ENCODE data around the gene SLCO2B1.
"Not testable (repeated sequence)": the region's sequence is repeated elsewhere in the genome, so short reads cannot be mapped to it uniquely, and the experiment has no call there.

Gene SLCO2B1, protein sequence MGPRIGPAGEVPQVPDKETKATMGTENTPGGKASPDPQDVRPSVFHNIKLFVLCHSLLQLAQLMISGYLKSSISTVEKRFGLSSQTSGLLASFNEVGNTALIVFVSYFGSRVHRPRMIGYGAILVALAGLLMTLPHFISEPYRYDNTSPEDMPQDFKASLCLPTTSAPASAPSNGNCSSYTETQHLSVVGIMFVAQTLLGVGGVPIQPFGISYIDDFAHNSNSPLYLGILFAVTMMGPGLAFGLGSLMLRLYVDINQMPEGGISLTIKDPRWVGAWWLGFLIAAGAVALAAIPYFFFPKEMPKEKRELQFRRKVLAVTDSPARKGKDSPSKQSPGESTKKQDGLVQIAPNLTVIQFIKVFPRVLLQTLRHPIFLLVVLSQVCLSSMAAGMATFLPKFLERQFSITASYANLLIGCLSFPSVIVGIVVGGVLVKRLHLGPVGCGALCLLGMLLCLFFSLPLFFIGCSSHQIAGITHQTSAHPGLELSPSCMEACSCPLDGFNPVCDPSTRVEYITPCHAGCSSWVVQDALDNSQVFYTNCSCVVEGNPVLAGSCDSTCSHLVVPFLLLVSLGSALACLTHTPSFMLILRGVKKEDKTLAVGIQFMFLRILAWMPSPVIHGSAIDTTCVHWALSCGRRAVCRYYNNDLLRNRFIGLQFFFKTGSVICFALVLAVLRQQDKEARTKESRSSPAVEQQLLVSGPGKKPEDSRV

DNA sequence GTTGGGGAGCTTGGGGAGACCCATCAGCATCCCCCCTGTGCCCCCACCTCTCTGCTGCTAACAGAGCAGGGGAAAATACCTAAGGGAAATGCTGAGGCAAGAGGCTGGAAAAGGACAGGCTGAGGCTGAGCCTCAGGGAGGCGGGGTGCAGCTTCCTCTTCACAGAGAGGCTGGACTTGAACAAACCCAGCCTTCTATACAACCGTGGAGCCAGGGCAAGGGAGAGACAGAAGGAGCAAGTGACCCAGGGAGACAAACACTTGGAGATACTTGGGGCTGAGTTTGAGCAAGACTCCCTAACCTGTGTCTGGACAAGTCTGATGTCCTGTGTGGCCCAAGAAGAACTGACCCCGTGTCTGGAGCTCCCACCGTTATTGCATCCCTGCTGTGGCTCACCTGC, at the start of gene SLCO2B1:
Gene SLCO2B1, plus strand, starts transcription at position 229 of the 400 bp plus-strand sequence. CDS start 275 bp downstream, outside the sequence.
- DNase-seq (ENCODE audit: low read depth) = no peak
- TF ChIP-seq, protein P1, sequence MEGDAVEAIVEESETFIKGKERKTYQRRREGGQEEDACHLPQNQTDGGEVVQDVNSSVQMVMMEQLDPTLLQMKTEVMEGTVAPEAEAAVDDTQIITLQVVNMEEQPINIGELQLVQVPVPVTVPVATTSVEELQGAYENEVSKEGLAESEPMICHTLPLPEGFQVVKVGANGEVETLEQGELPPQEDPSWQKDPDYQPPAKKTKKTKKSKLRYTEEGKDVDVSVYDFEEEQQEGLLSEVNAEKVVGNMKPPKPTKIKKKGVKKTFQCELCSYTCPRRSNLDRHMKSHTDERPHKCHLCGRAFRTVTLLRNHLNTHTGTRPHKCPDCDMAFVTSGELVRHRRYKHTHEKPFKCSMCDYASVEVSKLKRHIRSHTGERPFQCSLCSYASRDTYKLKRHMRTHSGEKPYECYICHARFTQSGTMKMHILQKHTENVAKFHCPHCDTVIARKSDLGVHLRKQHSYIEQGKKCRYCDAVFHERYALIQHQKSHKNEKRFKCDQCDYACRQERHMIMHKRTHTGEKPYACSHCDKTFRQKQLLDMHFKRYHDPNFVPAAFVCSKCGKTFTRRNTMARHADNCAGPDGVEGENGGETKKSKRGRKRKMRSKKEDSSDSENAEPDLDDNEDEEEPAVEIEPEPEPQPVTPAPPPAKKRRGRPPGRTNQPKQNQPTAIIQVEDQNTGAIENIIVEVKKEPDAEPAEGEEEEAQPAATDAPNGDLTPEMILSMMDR (IDR thresholded peaks at IDR 0.05; ENCODE audit: insufficient read depth, low read depth, low read length, missing control alignments) = no peak
- H3K4me3 ChIP-seq (ENCODE audit: low read depth, low read length) = no peak within 1 kb of the TSS

GRCh38 chr11:75101424-75102128, 49.3 kb upstream of the SLCO2B1 start:
- H3K4me3 ChIP-seq (ENCODE audit: low read depth, low read length) = no peak overlapping the region
- no peak for DNase-seq (ENCODE audit: low read depth)
- TF ChIP-seq, protein P1 (IDR thresholded peaks at IDR 0.05; ENCODE audit: insufficient read depth, low read depth, low read length, missing control alignments) = no peak

GRCh38 chr11:75103380-75104026, 47.4 kb upstream of the SLCO2B1 start:
- TF ChIP-seq, protein P1 (IDR thresholded peaks at IDR 0.05; ENCODE audit: insufficient read depth, low read depth, low read length, missing control alignments) = no peak
- no peak overlapping the region for H3K4me3 ChIP-seq (ENCODE audit: low read depth, low read length)
- peak; percentile 39 for DNase-seq (ENCODE audit: low read depth)

- peak; percentile 16 for DNase-seq (ENCODE audit: low read depth)
- TF ChIP-seq, protein P1 (IDR thresholded peaks at IDR 0.05; ENCODE audit: insufficient read depth, low read depth, low read length, missing control alignments) = no peak
- H3K4me3 ChIP-seq (ENCODE audit: low read depth, low read length) = no peak overlapping the region
Observed at GRCh38 chr11:75105462-75105925, 45.4 kb upstream of the SLCO2B1 start.

DNA sequence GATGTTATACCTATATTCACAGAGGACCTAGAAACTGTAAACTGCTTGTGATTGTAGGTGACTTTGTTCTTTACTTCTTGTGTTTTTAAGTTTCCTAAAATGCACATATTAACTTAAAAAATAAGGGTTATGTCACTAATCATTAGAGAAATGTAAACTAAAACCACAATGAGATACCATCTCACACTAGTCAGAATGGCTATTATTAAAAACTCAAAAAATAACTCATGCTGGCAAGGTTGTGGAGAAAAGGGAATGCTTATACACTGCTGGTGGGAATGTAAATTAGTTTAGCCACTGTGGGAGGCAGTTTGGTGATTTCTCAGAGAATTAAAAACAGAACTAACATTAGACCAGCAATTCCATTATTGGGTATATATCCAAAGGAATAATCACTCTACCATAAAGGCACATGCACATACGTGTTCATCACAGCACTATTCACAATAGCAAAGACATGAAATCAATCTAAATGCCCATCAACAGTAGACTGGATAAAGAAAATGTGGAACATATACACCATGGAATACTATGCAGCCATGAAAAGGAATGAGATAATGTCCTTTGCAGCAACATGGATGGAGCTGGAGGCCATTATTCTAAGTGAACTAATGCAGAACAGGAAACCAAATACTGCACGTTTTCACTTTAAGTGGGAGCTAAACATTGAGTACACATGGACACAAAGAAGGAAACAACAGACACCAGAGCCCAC, 44.8 kb upstream of the SLCO2B1 start:
- DNase-seq (ENCODE audit: low read depth); H3K4me3 ChIP-seq (ENCODE audit: low read depth, low read length): not testable (repeated sequence)

DNA sequence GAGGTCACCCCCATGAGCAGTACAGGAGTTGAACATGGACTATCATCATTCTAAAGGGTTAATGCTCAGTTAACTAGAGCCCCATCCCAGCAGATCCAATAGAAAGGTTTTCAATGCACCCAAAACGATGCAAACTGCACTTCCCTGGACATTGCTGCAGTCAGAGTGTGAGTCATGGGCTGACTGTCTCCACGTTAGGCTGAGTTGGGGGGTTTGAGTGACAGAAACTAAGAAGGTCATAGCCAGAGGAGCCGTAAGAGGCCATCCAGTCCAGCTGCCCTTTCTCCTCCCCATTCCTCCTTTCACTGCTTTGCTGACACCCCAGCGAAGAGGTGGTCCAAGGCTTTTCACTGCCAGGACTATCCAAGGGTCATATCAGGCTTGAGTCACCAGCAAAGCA, 43.7 kb upstream of the SLCO2B1 start:
- DNase-seq (ENCODE audit: low read depth) = no peak
- H3K4me3 ChIP-seq (ENCODE audit: low read depth, low read length) = no peak overlapping the region
- TF ChIP-seq, protein P1 (IDR thresholded peaks at IDR 0.05; ENCODE audit: insufficient read depth, low read depth, low read length, missing control alignments) = no peak
